HEK293 (cell line): Measurements from ENCODE around the gene TSHZ2.

Experiments
- BCL11A ChIP-seq: fragments of 450-650 bp; formaldehyde crosslinking; IDR thresholded peaks from 2 replicates; pipeline ENCODE4 v1.5.1; 2016; ENCODE audit warnings: low read depth, missing biosample characterization, missing genetic modification characterization
- EGR2 ChIP-seq: fragments of 450-650 bp; formaldehyde crosslinking; IDR thresholded peaks from 2 replicates; pipeline ENCODE4 v1.5.1; 2016; ENCODE audit warnings: low read depth, missing biosample characterization, missing genetic modification characterization
- GLI4 ChIP-seq: fragments of 450-650 bp; formaldehyde crosslinking; IDR thresholded peaks from 2 replicates; pipeline ENCODE4 v1.5.1; 2016; ENCODE audit warnings: missing biosample characterization, missing genetic modification characterization
- HOXA7 ChIP-seq: sonication (generic); formaldehyde crosslinking; IDR thresholded peaks from 2 replicates; pipeline ENCODE4 v1.8.1; 2022; ENCODE audit warnings: missing genetic modification reagents, borderline replicate concordance
- HOXC10 ChIP-seq: sonication (generic); formaldehyde crosslinking; IDR thresholded peaks from 2 replicates; pipeline ENCODE4 v1.8.1; 2023; ENCODE audit warnings: mild to moderate bottlenecking, missing genetic modification reagents
- IKZF3 ChIP-seq: fragments of 450-650 bp; IDR thresholded peaks from 2 replicates; pipeline ENCODE4 v1.5.0; 2018; ENCODE audit warnings: missing biosample characterization, mild to moderate bottlenecking, missing genetic modification characterization, moderate library complexity
- KLF9 ChIP-seq: fragments of 450-650 bp; formaldehyde crosslinking; IDR thresholded peaks from 2 replicates; pipeline ENCODE4 v1.5.1; 2016; ENCODE audit warnings: missing biosample characterization, missing genetic modification characterization, low read depth
- MYNN ChIP-seq: fragments of 450-650 bp; formaldehyde crosslinking; IDR thresholded peaks from 2 replicates; pipeline ENCODE4 v1.5.1; 2016; ENCODE audit warnings: missing biosample characterization, missing genetic modification characterization, borderline replicate concordance
- MZF1 ChIP-seq: fragments of 450-650 bp; formaldehyde crosslinking; IDR thresholded peaks from 2 replicates; pipeline ENCODE4 v1.5.1; 2017; ENCODE audit warnings: missing biosample characterization, missing genetic modification characterization, borderline replicate concordance
- SCRT2 ChIP-seq: fragments of 450-650 bp; formaldehyde crosslinking; IDR thresholded peaks from 2 replicates; pipeline ENCODE4 v1.5.1; 2016; ENCODE audit warnings: missing biosample characterization, missing genetic modification characterization
- SP3 ChIP-seq: fragments of 450-650 bp; formaldehyde crosslinking; IDR thresholded peaks from 2 replicates; pipeline ENCODE4 v1.5.1; 2016; ENCODE audit warnings: missing biosample characterization, missing genetic modification characterization
- WT1 ChIP-seq: fragments of 450-650 bp; formaldehyde crosslinking; IDR thresholded peaks from 2 replicates; pipeline ENCODE4 v1.5.1; 2016; ENCODE audit warnings: missing biosample characterization, missing genetic modification characterization
- YY2 ChIP-seq: fragments of 450-650 bp; formaldehyde crosslinking; IDR thresholded peaks from 2 replicates; pipeline ENCODE4 v1.5.1; 2016; ENCODE audit warnings: missing biosample characterization, missing genetic modification characterization
- ZBTB1 ChIP-seq: fragments of 450-650 bp; formaldehyde crosslinking; IDR thresholded peaks from 2 replicates; pipeline ENCODE4 v1.5.1; 2016; ENCODE audit warnings: missing biosample characterization, missing genetic modification characterization
- ZBTB26 ChIP-seq: fragments of 450-650 bp; formaldehyde crosslinking; optimal IDR thresholded peaks from 2 replicates; pipeline ENCODE3; 2016; ENCODE audit warnings: missing biosample characterization, mild to moderate bottlenecking, missing genetic modification characterization
- ZIC2 ChIP-seq: fragments of 450-650 bp; formaldehyde crosslinking; IDR thresholded peaks from 2 replicates; pipeline ENCODE4 v1.5.1; 2016; ENCODE audit warnings: missing biosample characterization, missing genetic modification characterization
- ZNF121 ChIP-seq: fragments of 450-650 bp; formaldehyde crosslinking; IDR thresholded peaks from 2 replicates; pipeline ENCODE4 v1.5.1; 2016; ENCODE audit warnings: missing biosample characterization, missing genetic modification characterization
- ZNF132 ChIP-seq: fragments of 450-650 bp; formaldehyde crosslinking; IDR thresholded peaks from 2 replicates; pipeline ENCODE4 v1.5.1; 2017; ENCODE audit warnings: missing biosample characterization, missing genetic modification characterization, borderline replicate concordance
- ZNF140 ChIP-seq: fragments of 450-650 bp; formaldehyde crosslinking; IDR thresholded peaks from 2 replicates; pipeline ENCODE4 v1.5.1; 2016; ENCODE audit warnings: missing biosample characterization, missing genetic modification characterization
- ZNF155 ChIP-seq: fragments of 450-650 bp; formaldehyde crosslinking; IDR thresholded peaks from 2 replicates; pipeline ENCODE4 v1.5.1; 2016; ENCODE audit warnings: missing biosample characterization, missing genetic modification characterization
- ZNF184 ChIP-seq: fragments of 450-650 bp; IDR thresholded peaks from 2 replicates; pipeline ENCODE4 v1.5.1; 2018; ENCODE audit warnings: missing biosample characterization, mild to moderate bottlenecking, missing genetic modification characterization
- ZNF202 ChIP-seq: fragments of 450-650 bp; formaldehyde crosslinking; IDR thresholded peaks from 2 replicates; pipeline ENCODE4 v1.5.1; 2016; ENCODE audit warnings: missing biosample characterization, missing genetic modification characterization, borderline replicate concordance
- ZNF23 ChIP-seq: fragments of 450-650 bp; formaldehyde crosslinking; IDR thresholded peaks from 2 replicates; pipeline ENCODE4 v1.5.1; 2016; ENCODE audit warnings: missing biosample characterization, missing genetic modification characterization, borderline replicate concordance
- ZNF26 ChIP-seq: fragments of 450-650 bp; formaldehyde crosslinking; IDR thresholded peaks from 2 replicates; pipeline ENCODE4 v1.5.1; 2016; ENCODE audit warnings: missing biosample characterization, missing genetic modification characterization
- ZNF280D ChIP-seq: fragments of 450-650 bp; formaldehyde crosslinking; IDR thresholded peaks from 2 replicates; pipeline ENCODE4 v1.5.1; 2016; ENCODE audit warnings: missing biosample characterization, missing genetic modification characterization
- ZNF335 ChIP-seq: fragments of 450-650 bp; formaldehyde crosslinking; conservative IDR thresholded peaks from 2 replicates; pipeline ENCODE4 v1.5.1; 2016; ENCODE audit warnings: missing biosample characterization, missing genetic modification characterization
- ZNF473 ChIP-seq: fragments of 450-650 bp; formaldehyde crosslinking; IDR thresholded peaks from 2 replicates; pipeline ENCODE4 v1.5.1; 2017; ENCODE audit warnings: missing biosample characterization, missing genetic modification characterization
- ZNF560 ChIP-seq: fragments of 450-650 bp; formaldehyde crosslinking; IDR thresholded peaks from 2 replicates; pipeline ENCODE4 v1.5.1; 2017; ENCODE audit warnings: missing biosample characterization, missing genetic modification characterization, borderline replicate concordance
- ZNF654 ChIP-seq: fragments of 450-650 bp; formaldehyde crosslinking; IDR thresholded peaks from 2 replicates; pipeline ENCODE4 v1.5.1; 2016; ENCODE audit warnings: low read depth, missing biosample characterization, missing genetic modification characterization
- ZNF76 ChIP-seq: fragments of 450-650 bp; formaldehyde crosslinking; IDR thresholded peaks from 2 replicates; pipeline ENCODE4; 2016; ENCODE audit warnings: low read depth, missing biosample characterization, missing genetic modification characterization, borderline replicate concordance
- ZNF777 ChIP-seq: fragments of 450-650 bp; formaldehyde crosslinking; IDR thresholded peaks from 2 replicates; pipeline ENCODE4 v1.5.1; 2017; ENCODE audit warnings: missing biosample characterization, missing genetic modification characterization, borderline replicate concordance
- ZNF792 ChIP-seq: fragments of 450-650 bp; formaldehyde crosslinking; IDR thresholded peaks from 2 replicates; pipeline ENCODE4 v1.5.1; 2016; ENCODE audit warnings: missing biosample characterization, missing genetic modification characterization
- ZSCAN23 ChIP-seq: fragments of 450-650 bp; formaldehyde crosslinking; IDR thresholded peaks from 2 replicates; pipeline ENCODE4 v1.5.1; 2016; ENCODE audit warnings: missing biosample characterization, missing genetic modification characterization
- TF ChIP-seq, protein P1 (sequence below): fragments of 450-650 bp; formaldehyde crosslinking; IDR thresholded peaks from 2 replicates; pipeline ENCODE4 v1.5.1; 2016; ENCODE audit warnings: missing biosample characterization, missing genetic modification characterization

TSHZ2 gene

DNA sequence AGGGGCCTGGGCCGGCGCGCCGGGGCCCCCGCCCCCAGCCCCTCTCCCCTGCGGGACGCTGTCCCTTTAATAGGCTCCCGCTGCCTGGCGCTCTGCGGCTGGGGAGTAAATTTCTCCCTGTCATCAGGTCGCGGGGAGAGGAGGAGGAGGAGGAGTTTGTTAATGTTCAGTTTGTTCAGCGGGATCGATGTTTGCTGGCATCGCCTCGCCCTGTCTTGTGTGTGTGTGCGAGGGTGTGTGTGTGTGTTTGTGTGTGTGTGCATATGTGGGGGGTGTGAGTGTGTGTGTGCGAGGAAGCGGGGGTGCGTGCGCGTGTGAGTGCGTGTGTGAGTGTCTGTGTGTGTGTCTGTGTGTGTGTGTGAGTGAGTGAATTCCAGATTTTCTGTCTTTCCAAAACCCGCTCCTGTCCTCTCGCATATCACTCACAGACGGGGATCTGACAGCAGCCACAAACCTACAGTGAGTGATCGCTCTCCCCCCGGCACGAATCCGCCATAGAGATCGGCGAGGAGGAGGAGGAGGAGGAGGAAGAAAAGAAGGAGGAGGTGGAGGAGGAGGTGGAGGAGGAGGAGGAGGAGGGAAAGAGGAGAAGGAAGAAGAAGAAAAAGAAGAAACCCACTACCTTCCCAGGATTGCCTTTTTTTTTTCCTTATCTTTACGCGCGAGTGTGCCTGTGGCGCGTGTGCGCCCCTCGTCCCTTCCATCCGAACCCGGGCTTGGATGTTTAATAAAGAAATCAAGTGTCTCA, at the start of gene TSHZ2 (continued):
- TF ChIP-seq ZNF280D (tag by site-specific recombination) (peak; percentile 93; the same call in 1 of the 2 replicates), YY2 (tag by site-specific recombination) (peak; percentile 73), ZBTB1 (tag by site-specific recombination) (peak; percentile 98), MZF1 (tag by site-specific recombination) (peak; percentile 95), ZNF23 (tag by site-specific recombination) (no peak), ZNF202 (no peak), ZNF155 (tag by site-specific recombination) (no peak), ZIC2 (peak; percentile 97), IKZF3 (no peak), ZNF473 (tag by site-specific recombination) (no peak), ZNF132 (tag by site-specific recombination) (no peak), ZNF184 (no peak), MYNN (tag by site-specific recombination) (no peak), ZSCAN23 (tag by site-specific recombination) (peak; percentile 97), SCRT2 (tag by site-specific recombination) (peak; percentile 85), HOXA7 (CRISPR knock-in tag) (no peak), WT1 (tag by site-specific recombination) (no peak), ZNF335 (tag by site-specific recombination) (peak; percentile 90), ZNF792 (tag by site-specific recombination) (no peak; the same call in 1 of the 2 replicates), ZNF76 (tag by site-specific recombination) (peak; percentile 77), ZNF26 (tag by site-specific recombination) (no peak), GLI4 (tag by site-specific recombination) (no peak; the same call in 1 of the 2 replicates), KLF9 (tag by site-specific recombination) (peak; percentile 77), ZNF140 (tag by site-specific recombination) (no peak), BCL11A (tag by site-specific recombination) (no peak), EGR2 (tag by site-specific recombination) (peak; percentile 99), ZBTB26 (tag by site-specific recombination) (peak; percentile 95), HOXC10 (CRISPR knock-in tag) (no peak), ZNF777 (tag by site-specific recombination) (peak; percentile 97), ZNF560 (tag by site-specific recombination) (no peak), SP3 (tag by site-specific recombination) (peak; percentile 59; the same call in 1 of the 2 replicates), ZNF654 (tag by site-specific recombination) (no peak), ZNF121 (tag by site-specific recombination) (no peak)
- TF ChIP-seq, protein P1, sequence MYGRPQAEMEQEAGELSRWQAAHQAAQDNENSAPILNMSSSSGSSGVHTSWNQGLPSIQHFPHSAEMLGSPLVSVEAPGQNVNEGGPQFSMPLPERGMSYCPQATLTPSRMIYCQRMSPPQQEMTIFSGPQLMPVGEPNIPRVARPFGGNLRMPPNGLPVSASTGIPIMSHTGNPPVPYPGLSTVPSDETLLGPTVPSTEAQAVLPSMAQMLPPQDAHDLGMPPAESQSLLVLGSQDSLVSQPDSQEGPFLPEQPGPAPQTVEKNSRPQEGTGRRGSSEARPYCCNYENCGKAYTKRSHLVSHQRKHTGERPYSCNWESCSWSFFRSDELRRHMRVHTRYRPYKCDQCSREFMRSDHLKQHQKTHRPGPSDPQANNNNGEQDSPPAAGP (tag by site-specific recombination), result peak; percentile 53
